CD4-positive, alpha-beta T cell treated with Interferon alpha-2 for 1 hour (primary cell): Measurements from ENCODE around the gene CEP192.
"Not testable (repeated sequence)": the region's sequence is repeated elsewhere in the genome, so short reads cannot be mapped to it uniquely, and the experiment has no call there.

ENCODE experiments used
- DNase-seq, 2 donors: peaks; one replicate each; pipeline ENCODE4 v3.0.0-alpha.2; 2020 to 2022

CEP192 gene, protein sequence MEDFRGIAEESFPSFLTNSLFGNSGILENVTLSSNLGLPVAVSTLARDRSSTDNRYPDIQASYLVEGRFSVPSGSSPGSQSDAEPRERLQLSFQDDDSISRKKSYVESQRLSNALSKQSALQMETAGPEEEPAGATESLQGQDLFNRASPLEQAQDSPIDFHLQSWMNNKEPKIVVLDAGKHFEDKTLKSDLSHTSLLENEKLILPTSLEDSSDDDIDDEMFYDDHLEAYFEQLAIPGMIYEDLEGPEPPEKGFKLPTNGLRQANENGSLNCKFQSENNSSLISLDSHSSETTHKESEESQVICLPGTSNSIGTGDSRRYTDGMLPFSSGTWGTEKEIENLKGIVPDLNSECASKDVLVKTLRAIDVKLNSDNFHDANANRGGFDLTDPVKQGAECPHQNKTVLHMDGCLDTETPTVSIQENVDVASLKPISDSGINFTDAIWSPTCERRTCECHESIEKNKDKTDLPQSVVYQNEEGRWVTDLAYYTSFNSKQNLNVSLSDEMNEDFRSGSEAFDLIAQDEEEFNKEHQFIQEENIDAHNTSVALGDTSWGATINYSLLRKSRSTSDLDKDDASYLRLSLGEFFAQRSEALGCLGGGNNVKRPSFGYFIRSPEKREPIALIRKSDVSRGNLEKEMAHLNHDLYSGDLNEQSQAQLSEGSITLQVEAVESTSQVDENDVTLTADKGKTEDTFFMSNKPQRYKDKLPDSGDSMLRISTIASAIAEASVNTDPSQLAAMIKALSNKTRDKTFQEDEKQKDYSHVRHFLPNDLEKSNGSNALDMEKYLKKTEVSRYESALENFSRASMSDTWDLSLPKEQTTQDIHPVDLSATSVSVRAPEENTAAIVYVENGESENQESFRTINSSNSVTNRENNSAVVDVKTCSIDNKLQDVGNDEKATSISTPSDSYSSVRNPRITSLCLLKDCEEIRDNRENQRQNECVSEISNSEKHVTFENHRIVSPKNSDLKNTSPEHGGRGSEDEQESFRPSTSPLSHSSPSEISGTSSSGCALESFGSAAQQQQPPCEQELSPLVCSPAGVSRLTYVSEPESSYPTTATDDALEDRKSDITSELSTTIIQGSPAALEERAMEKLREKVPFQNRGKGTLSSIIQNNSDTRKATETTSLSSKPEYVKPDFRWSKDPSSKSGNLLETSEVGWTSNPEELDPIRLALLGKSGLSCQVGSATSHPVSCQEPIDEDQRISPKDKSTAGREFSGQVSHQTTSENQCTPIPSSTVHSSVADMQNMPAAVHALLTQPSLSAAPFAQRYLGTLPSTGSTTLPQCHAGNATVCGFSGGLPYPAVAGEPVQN (N-terminal part only)

DNA sequence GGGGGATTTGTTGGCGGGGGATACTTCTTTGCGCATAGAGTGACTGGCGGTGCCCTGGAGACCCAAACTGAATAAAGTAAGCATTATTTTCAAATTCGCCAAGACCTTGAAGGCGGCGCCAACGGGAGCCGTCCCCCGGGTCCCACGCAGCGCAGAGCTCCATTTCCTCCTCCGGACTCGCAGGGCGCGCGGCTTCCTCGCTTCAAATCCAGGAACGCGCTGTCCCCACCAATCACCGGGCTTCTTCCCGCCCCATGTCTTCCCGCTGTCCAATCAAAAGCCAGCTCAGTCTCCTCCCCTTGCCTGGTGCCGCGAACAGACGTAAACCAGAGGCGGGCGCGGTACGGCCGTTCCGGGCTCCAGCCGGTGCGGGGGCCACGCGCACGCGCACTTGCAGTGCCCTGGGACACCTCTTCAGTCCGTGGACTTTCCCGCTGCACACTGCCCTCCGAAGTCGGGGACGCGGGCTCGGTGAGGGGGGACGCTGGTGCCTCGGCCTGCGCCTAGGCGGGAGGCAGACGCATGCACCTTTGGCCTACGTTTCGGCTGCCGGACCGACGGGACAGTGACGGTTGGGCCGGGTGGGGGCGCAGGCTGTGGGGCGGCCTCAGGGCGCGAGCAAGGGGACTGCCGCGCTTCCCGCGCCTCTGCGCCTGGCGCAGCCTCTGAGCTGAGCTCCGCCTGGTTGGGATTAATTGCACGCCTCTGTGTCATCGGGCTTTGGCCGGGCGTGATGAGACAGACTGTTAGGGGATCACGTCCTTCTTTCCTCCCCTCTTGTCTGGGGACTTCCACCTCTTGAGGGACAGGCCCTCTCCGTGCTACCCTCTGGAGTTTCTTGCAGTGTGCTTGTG lies at the start of gene CEP192:
Gene CEP192, plus strand, starts transcription at position 396 of the 854 bp plus-strand sequence. CDS start 8,063 bp downstream, outside the sequence.
- DNase-seq: peak; percentile 98 to 99

DNA sequence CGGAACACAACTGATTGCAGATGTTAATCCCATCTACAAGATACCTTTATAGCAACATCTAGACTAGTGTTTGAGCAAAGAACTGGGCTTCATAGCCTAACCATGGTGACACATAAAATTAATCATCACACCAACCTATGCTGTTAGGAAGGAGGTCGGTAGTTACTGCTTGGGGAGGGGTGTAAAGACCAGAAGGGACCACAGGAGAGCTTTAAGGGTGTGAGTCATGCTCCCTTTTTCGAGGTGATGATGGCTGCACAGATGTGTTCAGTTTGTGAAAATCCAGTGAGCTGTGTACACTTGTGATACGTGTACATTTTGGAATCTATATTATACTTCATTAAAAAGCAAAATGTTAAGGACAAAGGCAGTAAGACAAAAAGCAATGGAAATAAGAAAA lies 47.9 kb upstream of the CEP192 start:
- no peak for DNase-seq

DNA sequence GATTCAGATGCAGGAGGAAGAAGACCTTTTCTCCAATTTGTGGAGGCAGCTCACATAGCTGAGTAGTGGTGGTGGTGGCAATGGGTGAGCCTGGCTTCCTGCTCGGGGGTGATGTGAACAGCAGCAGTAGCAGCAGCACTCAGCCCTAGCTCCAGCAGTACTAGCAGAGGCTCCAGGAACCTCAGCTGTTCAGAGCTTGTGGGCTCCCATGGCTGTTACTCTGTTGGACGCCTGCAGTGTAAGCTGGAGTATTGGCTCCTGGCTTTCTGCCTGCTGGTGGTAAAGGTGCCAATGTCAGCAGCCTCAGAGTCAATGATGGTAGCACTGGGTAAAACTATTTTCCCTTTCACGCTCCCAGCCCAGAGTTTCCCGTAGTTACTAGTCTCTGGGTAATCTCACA lies 46.5 kb upstream of the CEP192 start:
- DNase-seq: no peak

DNA sequence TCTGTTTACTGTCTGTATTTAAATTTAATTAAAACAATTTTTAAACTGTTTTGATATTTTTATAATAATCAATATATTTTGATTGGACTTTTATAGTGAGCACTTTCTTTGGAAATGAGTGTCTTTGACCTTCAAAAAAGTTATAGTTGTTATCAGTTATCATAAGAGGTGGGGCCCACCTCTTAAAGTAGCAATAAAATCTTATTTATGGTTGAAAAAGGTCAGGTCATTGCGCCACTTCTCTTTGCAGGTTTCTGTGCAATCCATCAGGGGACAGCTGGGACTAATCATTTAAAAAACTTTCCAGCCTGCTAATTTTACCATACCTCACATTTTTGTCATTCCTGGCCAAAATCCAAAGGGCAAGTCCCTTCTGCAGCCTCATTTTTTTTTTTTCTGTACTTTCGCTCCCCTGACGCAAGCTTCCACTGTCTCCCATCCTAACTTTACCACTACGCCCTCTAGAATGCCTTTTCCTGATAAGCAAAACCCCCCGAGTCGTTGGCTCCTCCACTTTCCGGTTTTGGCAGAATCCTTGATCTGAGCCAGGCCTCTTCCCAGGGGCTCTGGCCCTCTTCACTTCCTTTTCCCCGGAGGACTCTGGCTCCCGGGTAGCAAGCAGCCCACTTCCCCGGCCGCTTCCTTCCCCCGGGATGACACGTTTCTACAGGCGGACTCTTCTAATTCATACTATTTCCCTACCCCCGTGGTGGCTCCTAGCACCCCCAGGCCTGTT lies 44.4 kb upstream of the CEP192 start:
- DNase-seq: no peak

DNA sequence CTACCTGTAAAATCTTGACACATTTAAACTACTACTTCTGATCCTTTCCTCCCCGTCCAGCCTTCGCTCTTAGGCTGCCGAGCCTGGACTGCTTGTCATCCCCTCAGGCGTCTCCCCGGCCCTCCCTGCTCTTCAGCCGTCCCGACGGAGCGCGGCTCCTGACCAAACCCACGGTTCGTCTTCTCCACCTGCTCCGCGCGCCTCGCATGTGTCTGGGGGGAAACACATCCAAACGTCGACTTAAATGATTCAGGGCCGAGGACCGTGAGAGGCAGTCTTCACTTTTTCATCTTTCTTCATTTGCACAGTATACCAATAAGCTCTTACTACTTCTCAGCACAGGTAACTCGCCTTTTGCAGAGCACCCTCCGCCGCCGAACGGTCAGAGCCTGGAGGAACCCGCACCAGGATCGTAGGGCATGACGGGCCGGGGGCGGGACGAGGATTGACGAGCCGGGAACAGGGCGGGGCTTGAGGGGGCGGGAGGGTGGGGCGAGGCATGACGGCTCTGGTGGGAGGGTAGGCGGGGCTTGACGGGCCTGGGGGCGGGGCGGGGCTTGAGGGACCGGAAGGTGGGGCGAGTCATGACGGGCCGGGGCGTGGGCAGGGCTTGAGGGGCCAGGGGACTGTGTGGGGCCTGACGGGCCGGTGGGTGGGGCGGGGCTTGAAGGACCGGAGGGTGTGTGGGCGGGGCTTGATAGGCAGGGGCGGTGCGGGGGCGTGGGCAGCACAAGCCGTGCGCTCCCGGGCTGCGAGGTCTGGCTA lies 43.7 kb upstream of the CEP192 start, which contains the start of gene SEH1L:
Gene SEH1L, plus strand, starts transcription at position 727 of the 765 bp plus-strand sequence. CDS start 111 bp downstream, outside the sequence.
- peak; percentile 98 for DNase-seq

DNA sequence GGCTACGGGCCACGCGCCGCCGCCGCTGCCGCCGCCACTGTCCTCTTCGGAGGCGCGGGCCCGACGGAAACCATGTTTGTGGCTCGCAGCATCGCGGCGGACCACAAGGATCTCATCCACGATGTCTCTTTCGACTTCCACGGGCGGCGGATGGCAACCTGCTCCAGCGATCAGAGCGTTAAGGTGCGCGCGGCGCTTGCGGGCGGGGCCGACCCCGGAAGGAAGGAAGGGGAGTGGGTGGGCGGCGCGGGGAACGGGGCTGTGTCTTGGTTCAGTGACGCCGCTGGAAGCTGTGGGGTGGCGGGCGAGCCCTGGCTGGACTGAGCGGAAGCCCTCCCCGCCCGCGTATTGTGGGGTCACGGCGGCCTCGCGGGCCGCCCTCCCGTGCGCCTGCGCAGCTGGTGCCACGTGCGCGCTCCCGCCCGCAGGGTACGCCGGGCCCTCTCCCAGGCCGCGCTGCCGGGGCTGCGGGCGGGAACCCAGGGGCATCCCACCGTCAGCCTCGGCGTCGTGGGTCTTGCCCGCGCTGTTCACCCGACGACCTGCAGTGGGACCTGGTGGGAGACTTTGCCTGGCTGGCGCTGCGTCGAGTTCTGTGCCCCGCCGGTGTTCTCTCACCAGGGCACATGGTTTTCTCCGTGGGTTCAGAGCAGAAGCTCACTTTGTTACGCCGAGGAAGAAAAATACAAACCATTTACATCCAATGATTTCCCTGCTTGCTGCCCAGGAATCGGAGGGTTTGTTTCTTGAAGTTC lies 42.9 kb upstream of the CEP192 start:
- DNase-seq: peak; percentile 98 to 99

DNA sequence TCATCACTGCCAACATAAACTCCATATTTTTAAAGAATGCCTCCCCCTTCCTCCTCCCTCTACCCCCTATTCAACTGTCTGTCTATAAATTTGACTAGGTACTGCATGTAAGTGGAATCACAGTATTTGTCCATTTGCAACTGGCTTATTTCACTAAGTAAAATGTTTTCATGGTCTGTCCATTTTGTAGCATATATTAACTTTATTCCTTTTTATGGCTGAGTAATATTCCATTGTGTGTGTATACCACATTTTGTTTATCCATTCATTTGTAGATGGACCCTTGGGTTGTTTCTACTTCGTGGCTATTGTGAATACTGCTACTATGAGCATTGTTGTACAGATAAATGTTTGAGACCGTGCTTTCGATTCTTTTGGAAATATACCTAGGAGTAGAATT lies 32.7 kb upstream of the CEP192 start:
- no peak for DNase-seq

DNA sequence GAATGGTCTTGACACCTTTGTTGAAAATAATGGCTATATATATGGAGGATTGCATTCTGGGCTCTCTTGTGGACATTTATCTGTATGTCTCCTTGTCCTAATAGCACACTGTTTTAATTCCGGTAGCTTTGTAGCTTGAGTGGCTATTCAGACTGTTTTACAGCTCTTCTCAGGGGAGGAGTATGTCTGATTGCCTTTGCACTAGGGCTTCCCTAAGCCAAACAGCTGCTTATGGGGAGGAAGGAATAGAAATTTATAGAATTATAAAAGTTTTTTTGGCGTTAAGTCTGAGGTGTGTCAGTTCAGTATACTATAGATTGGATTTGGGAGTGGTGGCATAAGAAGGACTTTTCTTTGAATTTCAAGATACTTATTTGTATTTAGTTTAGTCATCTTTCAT lies 30.8 kb upstream of the CEP192 start:
- DNase-seq: no peak

DNA sequence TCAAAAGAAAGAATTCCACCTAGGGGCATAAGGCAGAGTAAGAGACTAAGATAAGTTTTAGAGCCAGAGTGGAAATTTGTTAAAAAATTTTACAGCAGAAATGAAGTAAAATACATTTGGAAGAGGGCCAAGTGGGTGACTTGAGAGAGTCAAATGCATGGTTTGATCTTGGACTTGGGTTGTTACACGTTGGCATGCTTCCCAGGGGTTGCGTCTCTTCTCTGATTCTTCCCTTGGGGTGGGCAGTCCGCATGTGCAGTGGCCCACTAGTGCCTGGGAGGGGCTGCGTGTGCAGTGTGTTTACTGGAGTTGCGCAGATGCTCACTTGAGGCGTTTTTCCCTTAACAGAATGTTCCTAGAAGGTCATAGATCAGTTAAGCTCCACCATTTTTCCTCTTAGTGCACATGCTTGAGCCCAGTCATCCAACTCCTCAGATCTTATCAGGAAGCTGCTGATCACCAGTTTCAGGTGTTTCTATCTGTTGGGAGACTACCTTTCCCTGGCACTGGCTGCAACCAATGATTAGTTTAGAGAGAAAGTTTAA lies 30.2 kb upstream of the CEP192 start:
- DNase-seq: no peak

DNA sequence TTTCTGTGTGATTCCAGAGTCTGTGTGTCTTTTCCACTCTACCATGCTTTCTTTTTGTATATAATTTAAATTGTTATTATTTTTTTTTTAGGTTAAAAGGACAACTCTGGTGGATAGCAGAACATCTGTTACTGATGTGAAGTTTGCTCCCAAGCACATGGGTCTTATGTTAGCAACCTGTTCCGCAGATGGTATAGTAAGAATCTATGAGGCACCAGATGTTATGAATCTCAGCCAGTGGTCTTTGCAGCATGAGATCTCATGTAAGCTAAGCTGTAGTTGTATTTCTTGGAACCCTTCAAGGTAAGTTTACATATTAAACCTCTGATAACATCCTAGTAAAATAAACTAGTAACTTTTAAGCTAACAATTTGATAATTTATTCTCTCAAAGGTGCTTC lies 28.1 kb upstream of the CEP192 start:
- no peak for DNase-seq

DNA sequence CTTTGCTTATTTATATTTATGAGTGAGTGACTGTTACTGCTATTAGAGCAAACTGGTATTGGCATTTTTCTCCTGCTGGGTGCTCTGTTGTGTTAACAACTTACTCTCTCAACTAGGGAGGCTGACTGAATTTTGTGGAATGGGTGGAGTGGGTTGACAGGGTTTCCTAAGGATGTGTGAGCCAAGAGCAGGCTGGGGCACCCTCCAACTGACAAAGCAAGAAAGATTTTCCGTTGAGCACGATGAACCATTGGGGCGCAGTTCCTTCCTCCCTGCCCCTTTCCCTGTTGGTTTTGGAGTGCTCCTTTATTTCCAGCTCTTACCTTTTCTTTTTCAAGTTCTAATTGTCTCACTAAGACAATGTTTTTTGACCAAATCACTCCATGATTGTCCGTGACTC lies 23.0 kb upstream of the CEP192 start:
- no peak for DNase-seq

DNA sequence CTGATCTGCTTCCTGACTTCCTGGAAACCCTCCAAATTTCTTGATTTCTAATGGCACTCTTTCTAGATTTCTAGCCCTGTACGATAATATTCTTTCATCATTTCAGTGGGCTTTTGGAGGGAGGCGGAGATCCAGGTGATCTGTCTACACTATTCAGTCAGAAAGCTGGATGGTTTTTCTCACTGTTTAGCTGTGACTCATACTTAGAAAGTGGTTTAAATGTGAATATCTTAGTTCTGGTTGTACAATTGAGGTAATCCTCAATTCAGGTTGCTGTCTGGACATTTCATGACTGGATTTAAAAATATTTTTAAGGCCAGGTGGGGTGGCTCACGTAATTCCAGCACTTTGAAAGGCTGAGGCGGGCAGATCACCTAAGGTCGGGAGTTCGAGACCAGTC lies 22.5 kb upstream of the CEP192 start:
- no peak for DNase-seq

DNA sequence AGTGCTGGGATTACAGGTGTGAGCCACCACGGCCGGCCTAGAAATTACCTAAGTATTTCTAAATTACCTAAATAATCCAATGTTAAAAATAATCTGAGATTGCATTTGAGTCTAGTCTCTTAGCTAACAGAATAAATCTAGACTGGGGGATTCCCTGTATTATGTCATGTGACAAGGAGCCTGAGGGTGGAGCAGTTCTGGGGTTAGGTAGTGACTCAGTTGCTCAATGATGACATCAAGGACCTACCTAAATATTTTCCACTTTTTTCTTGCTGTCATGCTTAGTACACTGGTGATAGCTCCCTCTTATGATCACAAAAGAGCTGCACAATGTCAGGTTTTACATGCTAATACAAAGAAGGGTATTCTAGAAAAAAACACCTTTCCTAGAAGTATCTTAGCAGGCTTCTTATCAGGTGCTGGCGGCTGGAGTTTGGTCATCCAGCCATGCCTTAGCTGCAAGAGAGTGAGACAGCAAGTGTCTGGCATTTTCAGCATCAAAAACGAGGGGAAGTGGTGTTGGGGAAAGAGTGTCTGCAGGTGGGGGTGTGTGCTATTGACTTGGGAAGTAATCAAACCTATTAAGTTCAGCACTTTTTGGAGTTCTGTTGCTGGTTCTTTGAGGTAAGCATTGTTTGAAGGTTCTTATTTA lies 17.5 kb upstream of the CEP192 start:
- no peak for DNase-seq

DNA sequence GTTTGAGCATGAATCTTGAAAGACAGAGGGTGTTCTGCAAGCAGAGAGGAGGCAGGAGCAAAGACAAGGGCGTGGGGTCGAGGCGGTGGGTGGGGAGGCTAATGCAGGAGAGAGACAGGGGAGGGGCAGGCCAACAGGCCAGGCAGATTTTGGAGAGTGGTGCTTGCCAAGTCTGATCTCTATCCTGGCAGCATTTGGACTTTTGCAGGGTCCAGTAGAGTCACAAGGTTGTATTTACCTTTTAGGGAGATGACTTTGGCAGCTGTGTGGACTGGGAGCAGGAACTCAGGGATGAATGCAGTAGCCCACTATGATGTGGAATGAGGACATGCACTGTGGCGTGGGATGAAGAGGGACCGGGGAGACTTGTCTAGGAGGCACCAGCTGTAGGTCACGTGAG lies 15.7 kb upstream of the CEP192 start:
- no peak for DNase-seq

DNA sequence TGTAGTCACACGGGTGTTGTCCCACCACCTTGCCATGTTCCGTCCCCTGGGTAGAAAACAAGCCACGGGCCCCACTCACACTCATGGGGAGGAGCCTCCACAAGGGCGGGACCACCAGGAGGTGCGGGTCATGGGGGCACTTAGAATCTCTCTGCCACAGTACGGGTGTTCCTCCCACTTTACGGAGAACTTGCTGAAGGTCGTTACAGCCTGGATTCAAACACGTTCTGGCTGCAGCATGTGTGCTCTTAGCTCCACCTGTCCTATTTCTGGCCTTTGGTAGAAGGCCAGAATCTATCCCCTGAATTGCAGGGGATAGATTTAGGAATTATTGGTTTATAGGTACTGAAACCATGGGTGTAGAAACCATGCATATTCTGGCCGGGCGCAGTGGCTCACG lies 14.9 kb upstream of the CEP192 start:
- DNase-seq: no peak

DNA sequence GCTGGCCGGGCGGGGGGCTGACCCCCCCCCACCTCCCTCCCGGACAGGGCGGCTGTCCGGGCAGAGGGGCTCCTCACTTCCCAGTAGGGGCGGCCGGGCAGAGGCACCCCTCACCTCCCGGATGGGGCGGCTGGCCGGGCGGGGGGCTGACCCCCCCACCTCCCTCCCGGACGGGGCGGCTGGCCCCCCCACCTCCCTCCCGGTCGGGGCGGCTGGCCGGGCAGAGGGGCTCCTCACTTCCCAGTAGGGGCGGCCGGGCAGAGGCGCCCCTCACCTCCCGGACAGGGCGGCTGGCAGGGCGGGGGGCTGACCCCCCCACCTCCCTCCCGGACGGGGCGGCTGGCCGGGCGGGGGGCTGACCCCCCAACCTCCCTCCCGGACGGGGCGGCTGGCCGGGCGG lies 11.1 kb upstream of the CEP192 start:
- DNase-seq: not testable (repeated sequence)

DNA sequence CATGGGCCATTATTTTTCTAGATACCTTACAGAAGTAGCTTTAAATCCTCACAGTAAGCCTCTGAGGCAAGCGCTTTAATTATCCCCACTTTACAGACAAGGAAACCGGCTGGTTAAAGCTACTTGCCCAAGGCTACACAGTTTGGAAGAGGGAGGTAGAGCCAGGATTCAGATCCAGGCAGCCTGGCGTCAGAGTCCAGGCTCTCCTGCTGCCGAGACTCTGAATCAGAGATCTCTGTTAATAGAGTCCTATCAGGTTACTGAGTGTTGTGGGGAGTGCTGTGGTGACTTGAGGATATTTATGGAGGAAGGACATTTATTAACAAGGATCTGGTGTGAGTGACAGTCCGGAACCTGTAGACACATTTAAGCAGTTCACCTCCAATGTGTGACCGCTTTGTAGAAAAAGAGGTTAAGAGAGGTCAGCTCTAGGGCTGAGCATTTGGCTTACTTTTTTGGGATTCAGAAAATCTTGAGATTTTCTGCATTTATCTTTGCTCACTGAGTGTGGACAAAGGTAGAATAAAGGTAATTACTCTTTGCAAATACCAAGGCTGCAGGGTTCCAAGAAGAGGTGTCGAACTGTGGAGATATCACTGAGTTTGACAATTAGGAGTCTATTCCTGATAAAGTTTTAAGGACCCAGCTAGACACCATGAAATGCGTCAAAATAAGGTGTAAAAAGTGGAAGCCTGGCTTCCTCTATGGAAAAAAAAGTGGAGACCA lies 1.6 kb upstream of the CEP192 start:
- DNase-seq: no peak

DNA sequence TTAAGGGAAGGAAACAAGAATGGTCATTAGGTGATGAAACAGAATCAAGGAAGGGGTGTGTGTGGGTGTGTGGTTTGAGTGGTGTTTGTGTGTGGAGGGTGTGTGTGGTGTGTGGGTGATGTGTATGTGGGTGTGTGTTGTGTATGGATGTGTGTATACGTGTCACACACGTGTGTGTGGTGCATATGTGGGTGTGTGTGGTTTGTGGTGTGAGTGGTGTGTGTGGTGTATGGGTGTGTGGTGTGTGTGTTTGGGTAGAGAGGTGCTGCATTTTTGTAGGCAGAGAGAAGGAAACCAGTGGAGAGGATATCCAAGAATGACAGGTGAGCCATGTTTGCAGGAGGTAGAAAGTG lies 1.1 kb upstream of the CEP192 start:
- DNase-seq: peak; percentile 29 to 51
